GM20000 (cell line): ENCODE results near the gene PAX2.

Experiments used
- DNase-seq: peaks from one replicate; pipeline ENCODE4 v3.0.0; 2012; ENCODE audit warnings: low spot score
- TF ChIP-seq, protein P1 (sequence below): IDR thresholded peaks from 2 replicates; pipeline ENCODE4 v1.5.1; 2012; ENCODE audit warnings: mild to moderate bottlenecking, control low read depth; ENCODE audit errors: extremely low read depth, missing control alignments

Gene PAX2

DNA sequence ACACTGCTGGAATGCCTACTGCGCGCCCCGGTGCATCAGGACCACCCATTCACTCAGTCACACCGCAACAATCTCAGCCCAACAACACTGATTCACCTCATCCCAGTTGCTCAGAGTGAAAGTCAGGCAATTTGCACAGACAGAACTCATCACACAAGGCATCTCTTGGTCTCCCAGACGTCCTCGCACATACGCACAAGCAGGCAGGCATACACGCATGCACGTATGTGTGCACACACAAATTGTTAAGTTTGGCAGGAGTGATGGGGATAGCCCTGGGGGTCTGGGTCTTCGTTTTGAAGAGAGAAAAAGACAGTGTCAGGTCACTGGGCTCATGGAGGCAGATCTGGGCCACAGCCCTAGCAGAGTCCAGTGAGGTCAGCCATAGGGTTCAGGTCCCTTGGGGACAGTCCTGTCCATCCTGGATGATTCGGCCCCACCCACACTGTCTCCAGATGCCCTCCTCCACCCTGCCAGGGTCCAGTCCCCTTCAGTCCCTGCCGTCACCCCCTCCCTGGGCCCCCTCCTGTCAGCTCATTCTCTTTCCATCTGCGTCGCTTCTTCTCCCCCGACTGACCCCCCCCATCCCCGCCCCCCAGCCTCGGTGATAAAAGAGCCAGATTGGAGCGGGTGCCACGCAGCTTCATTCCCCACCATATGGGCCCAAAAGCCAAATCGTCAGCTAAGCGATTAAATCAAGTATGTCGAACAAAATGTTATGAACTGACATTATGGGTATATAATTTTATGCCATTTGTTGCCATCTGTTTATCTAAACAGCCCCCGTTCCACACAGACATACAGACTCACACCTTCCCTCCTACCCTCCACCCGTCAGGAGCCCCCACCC lies 118.9 kb downstream of the PAX2 start:
- no peak for DNase-seq
- TF ChIP-seq, protein P1, sequence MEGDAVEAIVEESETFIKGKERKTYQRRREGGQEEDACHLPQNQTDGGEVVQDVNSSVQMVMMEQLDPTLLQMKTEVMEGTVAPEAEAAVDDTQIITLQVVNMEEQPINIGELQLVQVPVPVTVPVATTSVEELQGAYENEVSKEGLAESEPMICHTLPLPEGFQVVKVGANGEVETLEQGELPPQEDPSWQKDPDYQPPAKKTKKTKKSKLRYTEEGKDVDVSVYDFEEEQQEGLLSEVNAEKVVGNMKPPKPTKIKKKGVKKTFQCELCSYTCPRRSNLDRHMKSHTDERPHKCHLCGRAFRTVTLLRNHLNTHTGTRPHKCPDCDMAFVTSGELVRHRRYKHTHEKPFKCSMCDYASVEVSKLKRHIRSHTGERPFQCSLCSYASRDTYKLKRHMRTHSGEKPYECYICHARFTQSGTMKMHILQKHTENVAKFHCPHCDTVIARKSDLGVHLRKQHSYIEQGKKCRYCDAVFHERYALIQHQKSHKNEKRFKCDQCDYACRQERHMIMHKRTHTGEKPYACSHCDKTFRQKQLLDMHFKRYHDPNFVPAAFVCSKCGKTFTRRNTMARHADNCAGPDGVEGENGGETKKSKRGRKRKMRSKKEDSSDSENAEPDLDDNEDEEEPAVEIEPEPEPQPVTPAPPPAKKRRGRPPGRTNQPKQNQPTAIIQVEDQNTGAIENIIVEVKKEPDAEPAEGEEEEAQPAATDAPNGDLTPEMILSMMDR = no peak

DNA sequence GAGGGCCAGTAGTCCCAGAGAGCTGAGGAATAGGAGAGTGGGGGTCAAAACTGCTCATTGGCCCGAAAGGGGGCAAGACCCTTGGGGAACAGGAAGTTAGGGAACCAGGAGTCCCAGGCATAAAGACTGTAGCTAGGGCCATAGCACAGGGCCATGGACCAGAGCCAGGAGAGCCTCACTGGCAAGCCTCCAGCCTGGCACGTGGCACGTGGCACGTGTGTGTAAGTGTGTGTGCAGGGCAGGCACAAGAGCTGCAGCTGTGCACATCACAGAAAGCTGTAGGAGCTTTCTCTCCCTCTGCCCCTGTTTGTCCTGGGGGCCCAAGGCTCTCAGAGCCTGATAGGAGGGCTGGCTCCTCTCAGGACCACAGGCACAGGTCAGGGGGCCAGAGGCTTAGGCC lies 119.6 kb downstream of the PAX2 start:
- no peak for DNase-seq
- TF ChIP-seq, protein P1 = no peak

DNA sequence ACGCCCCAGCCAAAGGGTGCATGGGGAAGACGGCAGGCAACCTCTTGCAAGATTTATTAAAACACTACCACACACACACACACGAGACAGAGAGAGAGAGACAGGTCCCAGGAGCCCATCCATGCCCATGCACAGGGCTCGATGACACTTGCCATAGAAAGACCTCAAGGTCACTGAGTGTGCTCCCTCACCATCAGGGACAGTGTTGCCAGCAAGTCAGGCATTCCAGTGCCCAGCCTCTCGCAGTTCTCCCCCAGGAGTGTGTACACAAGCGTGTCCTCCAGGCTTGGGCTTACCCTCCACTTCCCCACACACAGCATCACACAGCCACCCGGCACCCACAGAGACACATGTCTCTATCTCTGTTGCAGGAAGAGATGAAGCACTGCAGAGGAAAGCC lies 120.6 kb downstream of the PAX2 start:
- DNase-seq = no peak
- TF ChIP-seq, protein P1 = no peak

DNA sequence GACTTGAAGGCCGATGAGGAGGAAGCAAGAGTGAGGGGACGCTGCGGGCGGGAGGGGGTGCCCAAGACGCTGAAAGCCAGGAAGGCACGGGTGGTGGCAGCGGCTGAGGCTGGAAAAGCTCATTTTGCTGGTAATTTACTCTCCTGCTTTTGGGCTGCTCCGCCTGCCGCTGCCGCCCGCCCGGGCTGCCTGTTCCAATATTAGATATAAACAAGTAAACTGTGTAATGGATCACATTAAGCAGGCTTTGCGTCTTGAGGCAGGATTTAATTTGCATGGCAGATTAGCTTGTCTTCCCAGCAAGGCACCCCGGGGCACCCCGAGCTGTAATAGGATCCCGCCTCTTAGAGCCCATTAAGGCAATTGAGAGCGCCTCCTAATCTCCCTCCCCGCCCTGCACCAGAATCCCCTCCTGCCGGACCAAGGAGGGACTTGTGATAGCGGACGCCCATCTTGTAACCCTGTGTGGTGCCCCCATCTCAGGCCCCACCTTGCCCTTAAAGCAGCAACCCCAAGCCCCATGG lies 121.3 kb downstream of the PAX2 start:
- TF ChIP-seq, protein P1 = no peak
- no peak for DNase-seq

DNA sequence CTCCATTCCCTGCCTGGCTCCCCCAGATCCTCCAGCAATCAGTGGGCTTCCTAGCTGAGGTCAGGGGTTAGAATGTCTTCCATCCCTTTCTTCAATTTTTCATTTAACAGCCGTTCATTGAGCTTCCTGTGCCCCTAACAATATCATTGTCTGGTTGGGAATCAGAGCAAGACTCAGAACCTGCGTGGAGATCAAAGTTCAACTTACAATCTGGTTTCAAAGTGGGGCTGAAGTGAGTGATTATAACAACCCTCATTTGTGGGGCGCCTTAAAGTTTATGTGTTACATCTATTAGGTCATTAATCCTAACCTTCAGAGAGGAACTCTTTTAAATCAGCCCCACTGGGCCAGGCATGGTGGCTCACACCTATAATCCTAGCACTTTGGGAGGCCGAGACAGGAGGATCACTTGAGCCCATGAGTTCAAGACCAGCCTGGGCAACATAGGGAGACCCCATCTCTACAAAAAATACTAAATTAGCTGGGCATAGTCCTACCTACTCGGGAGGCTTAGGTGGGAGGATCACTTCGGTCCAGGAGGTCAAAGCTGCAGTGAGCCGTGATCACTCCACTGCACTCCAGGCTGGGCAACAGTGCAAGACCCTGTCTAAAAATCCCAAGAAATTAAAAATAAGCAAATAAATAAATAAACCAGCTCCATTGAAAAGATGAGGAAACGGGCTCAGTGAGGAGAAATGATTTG lies 122.0 kb downstream of the PAX2 start:
- TF ChIP-seq, protein P1 = no peak
- DNase-seq = no peak

DNA sequence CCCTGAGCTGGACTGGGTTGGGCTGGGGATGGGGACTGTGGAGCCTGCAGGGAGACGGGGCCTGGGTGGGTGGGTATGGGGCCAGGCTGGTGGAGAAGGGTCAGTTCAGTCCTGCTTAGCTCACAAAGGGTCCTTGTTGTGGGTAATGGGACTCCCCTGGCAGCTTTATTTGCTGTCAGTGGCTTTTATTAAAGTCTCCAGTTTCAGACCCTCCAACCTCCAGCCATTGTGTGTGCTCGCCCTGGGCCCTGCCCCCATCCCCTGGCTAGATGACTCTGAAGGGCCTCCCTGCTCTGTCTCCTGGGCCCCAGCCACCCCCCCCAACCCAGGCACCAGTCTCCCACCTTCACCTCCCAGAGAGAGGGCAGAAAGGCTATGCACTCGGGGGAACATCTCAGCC lies 123.0 kb downstream of the PAX2 start:
- TF ChIP-seq, protein P1 = no peak
- DNase-seq = no peak

DNA sequence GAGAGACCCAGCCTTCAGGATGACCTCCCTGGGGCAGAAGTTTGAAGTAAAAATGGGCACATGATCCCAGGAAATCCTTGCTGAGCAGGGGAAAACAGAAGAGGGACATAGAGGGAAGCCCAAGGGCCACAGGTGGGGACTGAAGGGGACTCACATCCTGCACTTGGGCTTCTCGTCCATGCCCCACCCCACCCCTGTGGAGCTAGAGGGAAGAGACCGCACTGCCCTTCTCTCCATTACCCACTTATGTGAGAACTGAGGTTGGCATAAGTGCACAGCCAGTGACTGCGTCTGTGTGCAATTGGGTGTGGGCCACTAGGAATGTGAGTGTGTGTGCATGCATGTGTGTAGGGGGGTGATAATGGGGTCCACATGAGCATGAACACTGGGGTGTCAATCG lies 124.0 kb downstream of the PAX2 start:
- DNase-seq = no peak
- TF ChIP-seq, protein P1 = no peak
